HEK293 (cell line): ENCODE measurements around the gene GRM4.

ENCODE experiments used
- CTCF ChIA-PET: fragments of 350-600 bp; formaldehyde crosslinking; extraction: SDS; loops from one replicate; lab custom pipeline; 2021; ENCODE audit warnings: antibody characterized with exemption; lab: Yijun Ruan, JAX
- POLR2A ChIA-PET: fragments of 300-600 bp; formaldehyde crosslinking; extraction: SDS; loops from one replicate; lab custom pipeline; 2020; ENCODE audit warnings: antibody characterized with exemption, inconsistent platforms; lab: Yijun Ruan, JAX
- H3K27ac ChIP-seq: fragments of 200-500 bp; sonication (Bioruptor generic); 2 replicates; pipeline ENCODE4 v1.5.1; 2014; ENCODE audit warnings: low read depth, low read length, control low read depth, inconsistent platforms; ENCODE audit errors: extremely low read depth
- H3K36me3 ChIP-seq, 2 experiments: fragments of 200-500 bp in 1 of 2; sonication (Bioruptor generic) in 1 of 2; 1 replicate in 1 of 2; 2 replicates in 1 of 2; pipeline ENCODE4 v1.5.1; 2014 to 2017; ENCODE audit warnings: inconsistent platforms in 2 of 2, low read length in 2 of 2; ENCODE audit not compliant: control insufficient read depth in 2 of 2, insufficient read depth in 1 of 2
- H3K4me1 ChIP-seq: fragments of 200-500 bp; sonication (Bioruptor generic); 2 replicates; pipeline ENCODE4 v1.5.1; 2014; ENCODE audit warnings: mild to moderate bottlenecking, low read length, inconsistent platforms; ENCODE audit not compliant: control insufficient read depth, insufficient read depth
- H3K4me3 ChIP-seq: 2 replicates; pipeline ENCODE4 v1.5.1; 2011; ENCODE audit warnings: low read depth, mild to moderate bottlenecking, control low read depth, low read length, moderate library complexity
- H3K9me3 ChIP-seq: fragments of 200-500 bp; sonication (Bioruptor generic); 2 replicates; pipeline ENCODE4 v1.5.1; 2014; ENCODE audit warnings: low read depth, low read length, inconsistent platforms; ENCODE audit not compliant: control insufficient read depth, insufficient read depth
- EGR2 ChIP-seq: fragments of 450-650 bp; formaldehyde crosslinking; IDR thresholded peaks from 2 replicates; pipeline ENCODE4 v1.5.1; 2016; ENCODE audit warnings: low read depth, missing biosample characterization, missing genetic modification characterization
- GFI1B ChIP-seq: fragments of 450-650 bp; formaldehyde crosslinking; IDR thresholded peaks from 2 replicates; pipeline ENCODE4 v1.5.1; 2016; ENCODE audit warnings: missing biosample characterization, missing genetic modification characterization
- IKZF3 ChIP-seq: fragments of 450-650 bp; IDR thresholded peaks from 2 replicates; pipeline ENCODE4 v1.5.0; 2018; ENCODE audit warnings: missing biosample characterization, mild to moderate bottlenecking, missing genetic modification characterization, moderate library complexity
- KLF8 ChIP-seq: fragments of 450-650 bp; formaldehyde crosslinking; IDR thresholded peaks from 2 replicates; pipeline ENCODE4 v1.5.1; 2016; ENCODE audit warnings: missing biosample characterization, missing genetic modification characterization
- MEIS1 ChIP-seq: sonication (generic); formaldehyde crosslinking; IDR thresholded peaks from 2 replicates; pipeline ENCODE4 v1.8.1; 2022; ENCODE audit warnings: missing genetic modification reagents, mild to moderate bottlenecking, borderline replicate concordance
- PRDM1 ChIP-seq: fragments of 450-650 bp; formaldehyde crosslinking; IDR thresholded peaks from 2 replicates; pipeline ENCODE4; 2016; ENCODE audit warnings: missing biosample characterization, missing genetic modification characterization
- SETDB1 ChIP-seq: IDR thresholded peaks from one replicate; pipeline ENCODE4 v1.6.1; 2017; ENCODE audit warnings: mild to moderate bottlenecking, low read length, moderate library complexity, mixed read lengths; ENCODE audit not compliant: insufficient read length
- ZEB2 ChIP-seq: fragments of 450-650 bp; formaldehyde crosslinking; IDR thresholded peaks from 2 replicates; pipeline ENCODE4 v1.5.1; 2016; ENCODE audit warnings: missing biosample characterization, missing genetic modification characterization
- ZFP69B ChIP-seq: fragments of 450-650 bp; formaldehyde crosslinking; IDR thresholded peaks from 2 replicates; pipeline ENCODE4 v1.5.1; 2016; ENCODE audit warnings: missing biosample characterization, missing genetic modification characterization
- ZNF10 ChIP-seq: fragments of 450-650 bp; formaldehyde crosslinking; IDR thresholded peaks from 2 replicates; pipeline ENCODE4 v1.5.1; 2017; ENCODE audit warnings: missing biosample characterization, missing genetic modification characterization
- ZNF133 ChIP-seq: fragments of 450-650 bp; formaldehyde crosslinking; IDR thresholded peaks from 2 replicates; pipeline ENCODE4 v1.5.1; 2016; ENCODE audit warnings: missing biosample characterization, missing genetic modification characterization
- ZNF138 ChIP-seq: fragments of 450-650 bp; formaldehyde crosslinking; IDR thresholded peaks from 2 replicates; pipeline ENCODE4 v1.5.1; 2016; ENCODE audit warnings: missing biosample characterization, missing genetic modification characterization, borderline replicate concordance
- ZNF155 ChIP-seq: fragments of 450-650 bp; formaldehyde crosslinking; IDR thresholded peaks from 2 replicates; pipeline ENCODE4 v1.5.1; 2016; ENCODE audit warnings: missing biosample characterization, missing genetic modification characterization
- ZNF184 ChIP-seq: fragments of 450-650 bp; IDR thresholded peaks from 2 replicates; pipeline ENCODE4 v1.5.1; 2018; ENCODE audit warnings: missing biosample characterization, mild to moderate bottlenecking, missing genetic modification characterization
- ZNF2 ChIP-seq: fragments of 450-650 bp; formaldehyde crosslinking; IDR thresholded peaks from 2 replicates; pipeline ENCODE4 v1.5.1; 2016; ENCODE audit warnings: missing biosample characterization, missing genetic modification characterization
- ZNF354C ChIP-seq: fragments of 450-650 bp; formaldehyde crosslinking; IDR thresholded peaks from 2 replicates; pipeline ENCODE4 v1.5.1; 2016; ENCODE audit warnings: missing biosample characterization, missing genetic modification characterization, low read depth, borderline replicate concordance
- ZNF37A ChIP-seq: fragments of 450-650 bp; IDR thresholded peaks from 2 replicates; pipeline ENCODE4 v1.5.1; 2018; ENCODE audit warnings: missing biosample characterization, missing genetic modification characterization
- ZNF394 ChIP-seq: fragments of 450-650 bp; formaldehyde crosslinking; IDR thresholded peaks from 2 replicates; pipeline ENCODE4 v1.5.1; 2016; ENCODE audit warnings: missing biosample characterization, missing genetic modification characterization, mild to moderate bottlenecking, moderate library complexity, borderline replicate concordance
- ZNF404 ChIP-seq: fragments of 450-650 bp; formaldehyde crosslinking; IDR thresholded peaks from 2 replicates; pipeline ENCODE4 v1.5.1; 2017; ENCODE audit warnings: missing biosample characterization, missing genetic modification characterization
- ZNF423 ChIP-seq: fragments of 450-650 bp; formaldehyde crosslinking; IDR thresholded peaks from 2 replicates; pipeline ENCODE4 v1.5.1; 2016; ENCODE audit warnings: missing biosample characterization, missing genetic modification characterization
- ZNF510 ChIP-seq: fragments of 450-650 bp; formaldehyde crosslinking; IDR thresholded peaks from 2 replicates; pipeline ENCODE4 v1.5.1; 2018; ENCODE audit warnings: mild to moderate bottlenecking, missing genetic modification characterization, missing biosample characterization; ENCODE audit not compliant: insufficient replicate concordance
- ZNF514 ChIP-seq: fragments of 450-650 bp; formaldehyde crosslinking; IDR thresholded peaks from 2 replicates; pipeline ENCODE4 v1.5.1; 2016; ENCODE audit warnings: missing biosample characterization, missing genetic modification characterization
- ZNF529 ChIP-seq: fragments of 450-650 bp; formaldehyde crosslinking; IDR thresholded peaks from 2 replicates; pipeline ENCODE4 v1.5.1; 2017; ENCODE audit warnings: missing genetic modification characterization, missing biosample characterization; ENCODE audit not compliant: insufficient replicate concordance
- ZNF610 ChIP-seq: fragments of 450-650 bp; formaldehyde crosslinking; IDR thresholded peaks from 2 replicates; pipeline ENCODE4 v1.5.1; 2016; ENCODE audit warnings: missing biosample characterization, missing genetic modification characterization, borderline replicate concordance
- ZNF621 ChIP-seq: fragments of 450-650 bp; formaldehyde crosslinking; IDR thresholded peaks from 2 replicates; pipeline ENCODE4 v1.5.1; 2017; ENCODE audit warnings: missing biosample characterization, missing genetic modification characterization
- ZNF626 ChIP-seq: fragments of 450-650 bp; sonication (Bioruptor Pico); formaldehyde crosslinking; IDR thresholded peaks from 2 replicates; pipeline ENCODE4 v1.5.1; 2018; ENCODE audit warnings: missing biosample characterization, missing genetic modification characterization, inconsistent platforms
- ZNF629 ChIP-seq: fragments of 450-650 bp; formaldehyde crosslinking; IDR thresholded peaks from 2 replicates; pipeline ENCODE4 v1.5.1; 2017; ENCODE audit warnings: missing biosample characterization, missing genetic modification characterization
- ZNF658 ChIP-seq: fragments of 450-650 bp; formaldehyde crosslinking; IDR thresholded peaks from 2 replicates; pipeline ENCODE4; 2016; ENCODE audit warnings: missing biosample characterization, missing genetic modification characterization
- ZNF747 ChIP-seq: fragments of 450-650 bp; formaldehyde crosslinking; IDR thresholded peaks from 2 replicates; pipeline ENCODE4 v1.5.1; 2016; ENCODE audit warnings: missing biosample characterization, missing genetic modification characterization
- ZNF76 ChIP-seq: fragments of 450-650 bp; formaldehyde crosslinking; IDR thresholded peaks from 2 replicates; pipeline ENCODE4; 2016; ENCODE audit warnings: low read depth, missing biosample characterization, missing genetic modification characterization, borderline replicate concordance
- ZNF777 ChIP-seq: fragments of 450-650 bp; formaldehyde crosslinking; IDR thresholded peaks from 2 replicates; pipeline ENCODE4 v1.5.1; 2017; ENCODE audit warnings: missing biosample characterization, missing genetic modification characterization, borderline replicate concordance
- ZNF785 ChIP-seq: fragments of 450-650 bp; formaldehyde crosslinking; IDR thresholded peaks from 2 replicates; pipeline ENCODE4 v1.5.1; 2016; ENCODE audit warnings: missing biosample characterization, missing genetic modification characterization
- ZSCAN30 ChIP-seq: fragments of 450-650 bp; IDR thresholded peaks from 2 replicates; pipeline ENCODE4 v1.5.1; 2018; ENCODE audit warnings: missing biosample characterization, mild to moderate bottlenecking, missing genetic modification characterization, moderate library complexity

The GRM4 gene

DNA sequence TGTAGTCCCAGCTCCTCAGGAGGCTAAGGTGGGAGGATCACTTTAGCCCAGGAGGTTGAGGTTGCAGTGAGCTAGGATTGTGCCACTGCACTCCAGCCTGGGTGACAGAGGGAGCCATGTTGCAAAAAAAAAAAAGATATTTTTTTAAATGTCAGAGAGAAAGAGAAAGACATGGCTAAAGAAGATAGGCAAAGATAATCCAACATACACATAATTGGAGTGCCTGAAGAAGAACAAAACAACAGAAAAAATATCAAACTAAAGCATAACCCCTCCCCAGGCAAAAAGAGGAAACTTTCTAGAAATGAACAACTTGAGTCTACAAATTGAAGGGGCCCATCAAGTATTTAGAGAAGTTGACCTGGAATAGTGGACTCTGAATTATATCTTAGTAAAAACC is 14.0 kb upstream of the GRM4 start:
- ChIA-PET POLR2A (no interaction called here), CTCF (no interaction called here)
- H3K36me3 ChIP-seq: no peaks in the 10 kb centered on the region
- TF ChIP-seq ZNF76 (no peak), ZEB2 (no peak), IKZF3 (tag by site-specific recombination) (no peak), ZSCAN30 (tag by site-specific recombination) (no peak), KLF8 (tag by site-specific recombination) (0 out of 2 replicates have a peak, but pooled peaks have one; percentile 37), ZNF626 (tag by site-specific recombination) (peak; percentile 63; the same call in 1 of the 2 replicates), ZNF529 (tag by site-specific recombination) (peak; percentile 7), EGR2 (no peak), ZNF354C (tag by site-specific recombination) (no peak), ZNF610 (no peak), ZNF747 (tag by site-specific recombination) (no peak), ZNF629 (tag by site-specific recombination) (peak; percentile 12; the same call in 1 of the 2 replicates), ZNF394 (tag by site-specific recombination) (no peak), ZNF423 (tag by site-specific recombination) (no peak), GFI1B (no peak), ZNF133 (peak; percentile 100), ZNF184 (tag by site-specific recombination) (0 out of 2 replicates have a peak, but pooled peaks have one; percentile 53), ZNF658 (tag by site-specific recombination) (no peak), ZNF621 (tag by site-specific recombination) (no peak), ZFP69B (tag by site-specific recombination) (no peak), MEIS1 (CRISPR knock-in tag) (no peak), ZNF155 (tag by site-specific recombination) (no peak), ZNF510 (tag by site-specific recombination) (no peak), SETDB1 (peak; percentile 90), ZNF514 (tag by site-specific recombination) (no peak), ZNF2 (no peak)
- no peaks in the 10 kb centered on the region for H3K9me3 ChIP-seq
- no peak overlapping the region for H3K27ac ChIP-seq
- H3K4me3 ChIP-seq: no peak overlapping the region
- no peaks in the 10 kb centered on the region for H3K4me1 ChIP-seq

- POLR2A ChIA-PET: interaction anchor here (0.7 kb wide), 1 partner anchor 44 kb away, joined by 3 read pairs; no protein-coding TSS in a partner anchor
- Histone ChIP-seq H3K36me3 (no peaks in the 10 kb centered on the region), H3K27ac (no peak overlapping the region), H3K9me3 (no peaks in the 10 kb centered on the region), H3K4me1 (no peaks in the 10 kb centered on the region), H3K4me3 (no peak overlapping the region)
- TF ChIP-seq ZNF404 (no peak), ZNF10 (tag by site-specific recombination) (no peak), PRDM1 (tag by site-specific recombination) (0 out of 2 replicates have a peak, but pooled peaks have one; percentile 16), ZNF37A (tag by site-specific recombination) (no peak), ZNF785 (tag by site-specific recombination) (no peak), ZNF138 (tag by site-specific recombination) (no peak), ZNF777 (tag by site-specific recombination) (no peak)
- CTCF ChIA-PET: interaction anchor here (0.7 to 8.7 kb wide), 6 partner anchors 14 to 415 kb away, joined by 4 to 120 read pairs (median 6); no protein-coding TSS in a partner anchor
These were observed 13.0 kb upstream of the GRM4 start for GRCh38 chr6:34158876-34159275.
